HEK293T (cell line): ENCODE results near the gene RABEPK.

ENCODE experiments used
- BHLHE40 ChIP-seq: fragments of 450-650 bp; IDR thresholded peaks from 2 replicates; pipeline ENCODE4 v1.6.1; 2016; ENCODE audit warnings: mild to moderate bottlenecking, moderate library complexity, borderline replicate concordance
- FOXK2 ChIP-seq: fragments of 450-650 bp; IDR thresholded peaks from 2 replicates; pipeline ENCODE4 v1.6.1; 2016; ENCODE audit warnings: mild to moderate bottlenecking
- FOXM1 ChIP-seq: fragments of 450-650 bp; IDR thresholded peaks from 2 replicates; pipeline ENCODE4 v1.6.1; 2017; ENCODE audit warnings: mild to moderate bottlenecking, borderline replicate concordance
- HDGF ChIP-seq: fragments of 450-650 bp; IDR thresholded peaks from 2 replicates; pipeline ENCODE4 v1.6.1; 2017; ENCODE audit warnings: antibody characterized with exemption, borderline replicate concordance
- NFRKB ChIP-seq: fragments of 450-650 bp; IDR thresholded peaks from 2 replicates; pipeline ENCODE4 v1.6.1; 2016; ENCODE audit warnings: mild to moderate bottlenecking, moderate library complexity
- SP1 ChIP-seq: fragments of 450-650 bp; IDR thresholded peaks from 2 replicates; pipeline ENCODE4 v1.6.1; 2017

DNA sequence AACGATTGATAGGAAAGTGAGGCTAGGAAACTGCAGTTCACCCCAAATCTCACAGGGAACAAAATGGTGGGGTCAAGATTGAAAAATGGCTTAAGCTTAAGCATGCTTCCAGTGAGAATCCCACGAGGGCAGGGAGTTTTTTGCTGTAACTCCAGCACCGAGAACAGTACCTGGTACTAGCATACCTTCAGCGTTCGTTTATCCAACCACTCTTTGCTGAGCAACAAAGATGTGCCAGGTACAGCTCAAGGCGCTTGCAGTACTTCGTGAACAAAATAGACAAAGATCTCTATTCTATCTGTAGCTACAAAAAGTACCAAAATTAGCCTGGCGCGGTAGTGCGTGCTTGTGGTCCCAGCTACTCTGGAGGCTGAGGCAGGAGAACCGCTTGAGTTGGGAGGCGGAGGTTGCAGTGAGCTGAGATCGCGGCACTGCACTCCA lies 10.0 kb upstream of the RABEPK start:
- TF ChIP-seq FOXM1 = no peak
- TF ChIP-seq SP1 = no peak
- no peak for TF ChIP-seq NFRKB
- TF ChIP-seq HDGF = no peak
- TF ChIP-seq FOXK2 = no peak
- no peak for TF ChIP-seq BHLHE40
